Measurements from ENCODE around the gene EPHB2.

GRCh38 chr1:22900451-22900850 lies 189.8 kb downstream of the EPHB2 start:
- no peak for TF ChIP-seq CTCF (IDR thresholded peaks at IDR 0.05)
- TF ChIP-seq EP300 (IDR thresholded peaks at IDR 0.05), result no peak
- TF ChIP-seq POLR2A (IDR thresholded peaks at IDR 0.05), result no peak
